ENCODE results near the gene MIGA2. TPM values are rescaled to one million over a fixed set of nuclear protein-coding genes. Genes with fewer than 3 reads are reported as not detected.

The MIGA2 gene
- total and polyA plus RNA-seq, 2 of the 4 experiments (the other 2 are of a cell fraction), result 12.5 to 25.3 TPM

GRCh38 chr9:129075996-129076639 lies 39.7 kb downstream of the MIGA2 start:
- WGBS, 2 experiments (ENCODE audit: extremely low coverage in 2 of 2, insufficient read length in 1 of 2), result 78% methylated on average over 8 of the region's 16 CpGs; no CpG with 5 or more reads in 1 of the 2 experiments
- Histone ChIP-seq H3K36me3 (ENCODE audit: control insufficient read depth, insufficient read depth, low read length) (no peaks in the 10 kb centered on the region), H2BK20ac (ENCODE audit: low read depth, low read length) (no peak overlapping the region), H3K27me3 (ENCODE audit: control insufficient read depth, insufficient read depth, low read length) (no peaks in the 10 kb centered on the region), H2AFZ (replicated peaks; ENCODE audit: low read length, poor library complexity) (no peak overlapping the region), H3K4me2 (ENCODE audit: low read depth, low read length) (no peak overlapping the region), H2AK9ac (replicated peaks; ENCODE audit: low read depth, low read length, poor library complexity) (no peak overlapping the region), H2BK5ac (ENCODE audit: low read depth, low read length, poor library complexity, severe bottlenecking) (no peak overlapping the region), H3K9ac (ENCODE audit: low read depth, low read length) (no peak overlapping the region), H4K91ac (ENCODE audit: insufficient read depth, low read depth, low read length) (no peak overlapping the region), H2AK5ac (ENCODE audit: low read depth, low read length) (no peak overlapping the region), H3K27ac (ENCODE audit: insufficient read depth, low read length) (no peak overlapping the region), H3K4me3 (ENCODE audit: insufficient read depth, low read depth, low read length) (no peak overlapping the region), H2BK15ac (ENCODE audit: low read depth, low read length) (no peak overlapping the region), H3K14ac (replicated peaks; ENCODE audit: low read depth, low read length) (no peak overlapping the region), H3K9me3 (ENCODE audit: control insufficient read depth, insufficient read depth, low read length) (no peaks in the 10 kb centered on the region), H2BK120ac (ENCODE audit: low read depth, low read length) (no peak overlapping the region), H3K79me1 (ENCODE audit: low read depth in 1 of 2, low read length in 2 of 2) (peaks cover 0 to 8% of the 10 kb centered on the region in 2 experiments; a peak in 2 of 4 replicates), H3K56ac (ENCODE audit: extremely low read depth, insufficient read depth, low read length) (no peak overlapping the region), H3K23ac (ENCODE audit: low read depth, low read length) (no peak overlapping the region), H3K4ac (ENCODE audit: low read depth, low read length) (no peak overlapping the region), H4K5ac (ENCODE audit: low read depth, low read length) (no peak overlapping the region), H3K9me1 (ENCODE audit: insufficient read depth, low read length) (0 out of 2 replicates have a peak, but pooled peaks cover 6% of the 10 kb centered on the region), H4K20me1 (ENCODE audit: insufficient read depth, low read length) (no peaks in the 10 kb centered on the region), H4K8ac (ENCODE audit: low read depth in 2 of 2, low read length in 2 of 2) (no peak overlapping the region), H3K4me1 (ENCODE audit: control insufficient read depth, insufficient read depth, low read length) (peaks cover 2% of the 10 kb centered on the region; the same call in 1 of the 2 replicates), H3K18ac (ENCODE audit: low read depth, low read length) (no peak overlapping the region)
- intact Hi-C loops (cut with micrococcal nuclease) (no loop called here), dilution Hi-C loops (cut with HindIII; ENCODE audit: low sequenced_read_pairs, unreplicated experiment) (no loop called here), in situ Hi-C loops (cut with MboI; ENCODE audit: low sequenced_read_pairs) (no loop called here)
- no peak for DNase-seq
- ATAC-seq (ENCODE audit: low read depth), result no peak
- BruUV-seq (replicated peaks), result no TSS peak
- CTCF ChIA-PET, result no interaction called here
- POLR2A ChIA-PET (ENCODE audit: unreplicated experiment), result no interaction called here
- TF ChIP-seq ELK1 (IDR thresholded peaks at IDR 0.05; ENCODE audit: borderline replicate concordance, low read depth, low read length) (no peak), BHLHE40 (IDR thresholded peaks at IDR 0.05; ENCODE audit: low read depth, low read length) (no peak), MXI1 (IDR thresholded peaks at IDR 0.05; ENCODE audit: borderline replicate concordance, low read depth, low read length) (no peak), RFX5 (IDR thresholded peaks at IDR 0.05; ENCODE audit: low read depth, low read length) (no peak), CHD1 (IDR thresholded peaks at IDR 0.05; ENCODE audit: low read depth, low read length) (no peak), CEBPB (IDR thresholded peaks at IDR 0.05; ENCODE audit: low read depth, low read length) (no peak), NFE2L2 (IDR thresholded peaks at IDR 0.05; ENCODE audit: low read depth, low read length) (no peak), FOS (IDR thresholded peaks at IDR 0.05; ENCODE audit: low read depth, low read length) (no peak), POLR2A (IDR thresholded peaks at IDR 0.05; ENCODE audit: low read depth, low read length) (no peak), RCOR1 (IDR thresholded peaks at IDR 0.05; ENCODE audit: insufficient replicate concordance, low read length) (no peak), MAFK (IDR thresholded peaks at IDR 0.05; ENCODE audit: low read depth, low read length) (no peak), SMC3 (IDR thresholded peaks at IDR 0.05; ENCODE audit: low read depth, low read length) (no peak), CTCF (conservative IDR thresholded peaks at IDR 0.05; ENCODE audit: low read depth, low read length) (no peak), RAD21 (IDR thresholded peaks at IDR 0.05; ENCODE audit: low read length) (no peak), USF2 (IDR thresholded peaks at IDR 0.05; ENCODE audit: low read depth, low read length) (no peak), MAZ (IDR thresholded peaks at IDR 0.05; ENCODE audit: borderline replicate concordance, low read depth, low read length) (no peak)

All from IMR-90 (cell line).